HUDEP-2 (cell line): Measurements from ENCODE around the gene PLEKHG3.

Experiments used
- DNase-seq, 76 experiments: peaks; one replicate each; lab custom pipeline; 2025; ENCODE audit not compliant: unreplicated experiment in 76 of 76; lab: John Stamatoyannopoulos, UW

PLEKHG3 gene

GRCh38 chr14:64725261-64725815 is 21.1 kb downstream of the PLEKHG3 start:
- DNase-seq = no peak

GRCh38 chr14:64725879-64726584 is 21.8 kb downstream of the PLEKHG3 start:
- DNase-seq = no peak

DNA sequence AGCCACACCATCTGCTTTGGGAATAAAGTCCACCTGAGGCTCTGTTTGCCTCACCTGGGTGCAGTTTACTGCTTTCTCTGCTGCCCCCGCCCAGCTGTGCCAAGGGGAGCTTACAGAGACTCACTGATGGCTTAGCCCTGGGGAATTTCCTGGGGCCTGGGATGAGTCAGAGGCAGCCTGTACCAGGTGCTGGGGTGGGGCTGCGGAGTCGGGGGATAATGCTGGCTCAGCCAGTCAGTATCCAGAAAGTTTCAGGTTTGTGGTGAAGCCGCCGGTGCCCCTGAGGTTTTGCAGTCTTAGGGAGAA is 22.3 kb downstream of the PLEKHG3 start:
- DNase-seq = no peak

GRCh38 chr14:64727551-64728071 is 23.4 kb downstream of the PLEKHG3 start:
- DNase-seq = no peak

- no peak for DNase-seq
These were observed 23.9 kb downstream of the PLEKHG3 start for GRCh38 chr14:64728106-64728505.

- no peak for DNase-seq
These were observed 24.6 kb downstream of the PLEKHG3 start for GRCh38 chr14:64728856-64729255.

- DNase-seq = no peak
These were observed 25.3 kb downstream of the PLEKHG3 start for GRCh38 chr14:64729386-64730060.

GRCh38 chr14:64730061-64730440 is 25.8 kb downstream of the PLEKHG3 start:
- DNase-seq = no peak

DNA sequence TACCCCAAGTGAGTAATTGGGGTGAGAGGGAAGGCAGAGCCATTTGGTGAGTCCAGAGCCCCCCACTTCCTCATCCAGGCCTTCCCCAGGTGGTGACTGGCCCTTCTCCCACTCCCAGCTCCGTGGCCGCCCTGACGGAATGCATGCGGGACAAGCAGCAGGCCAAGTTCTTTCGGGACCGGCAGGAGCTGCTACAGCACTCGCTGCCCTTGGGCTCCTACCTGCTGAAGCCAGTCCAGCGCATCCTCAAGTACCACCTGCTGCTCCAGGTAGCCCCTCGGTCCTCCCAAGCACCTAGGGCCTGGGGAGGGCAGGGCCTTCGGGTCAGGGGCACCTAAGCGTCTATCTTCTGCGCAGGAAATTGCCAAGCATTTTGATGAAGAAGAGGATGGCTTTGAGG is 26.5 kb downstream of the PLEKHG3 start:
- no peak for DNase-seq

DNA sequence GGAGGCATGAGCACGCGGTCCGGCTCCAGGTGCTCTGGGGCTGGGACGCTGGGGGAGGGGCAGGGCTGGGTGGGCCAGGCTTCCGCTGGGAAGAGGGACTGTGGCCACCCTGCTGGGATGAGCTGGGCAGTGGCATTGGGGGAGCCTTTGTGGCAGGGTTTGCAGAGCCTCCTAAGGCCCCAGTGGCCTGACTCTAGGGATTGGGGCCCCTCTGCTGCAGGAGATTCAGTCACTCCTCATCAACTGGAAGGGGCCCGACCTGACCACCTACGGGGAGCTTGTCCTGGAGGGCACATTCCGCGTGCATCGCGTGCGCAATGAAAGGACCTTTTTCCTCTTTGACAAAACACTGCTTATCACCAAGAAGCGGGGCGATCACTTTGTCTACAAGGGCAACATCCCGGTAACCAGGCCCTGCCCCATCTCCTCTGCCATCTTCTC is 26.9 kb downstream of the PLEKHG3 start:
- DNase-seq = no peak

DNA sequence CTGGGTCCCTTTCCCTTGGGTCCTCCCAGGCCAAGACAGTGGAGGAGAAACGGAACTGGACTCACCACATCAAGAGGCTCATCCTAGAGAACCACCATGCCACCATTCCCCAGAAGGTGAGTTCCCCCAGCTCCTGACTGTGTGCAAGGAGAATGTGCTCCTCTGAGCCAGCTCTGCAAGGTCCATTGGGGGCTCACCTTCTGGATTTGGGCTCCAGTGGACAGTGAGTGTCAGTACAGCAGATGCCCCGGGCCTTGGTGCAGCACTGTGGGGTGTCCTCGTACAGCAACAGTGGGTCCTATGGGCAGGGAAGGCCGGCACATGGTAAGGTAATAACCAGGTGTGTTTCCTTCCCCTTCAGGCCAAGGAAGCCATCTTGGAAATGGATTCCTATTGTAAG is 27.8 kb downstream of the PLEKHG3 start:
- no peak for DNase-seq

DNA sequence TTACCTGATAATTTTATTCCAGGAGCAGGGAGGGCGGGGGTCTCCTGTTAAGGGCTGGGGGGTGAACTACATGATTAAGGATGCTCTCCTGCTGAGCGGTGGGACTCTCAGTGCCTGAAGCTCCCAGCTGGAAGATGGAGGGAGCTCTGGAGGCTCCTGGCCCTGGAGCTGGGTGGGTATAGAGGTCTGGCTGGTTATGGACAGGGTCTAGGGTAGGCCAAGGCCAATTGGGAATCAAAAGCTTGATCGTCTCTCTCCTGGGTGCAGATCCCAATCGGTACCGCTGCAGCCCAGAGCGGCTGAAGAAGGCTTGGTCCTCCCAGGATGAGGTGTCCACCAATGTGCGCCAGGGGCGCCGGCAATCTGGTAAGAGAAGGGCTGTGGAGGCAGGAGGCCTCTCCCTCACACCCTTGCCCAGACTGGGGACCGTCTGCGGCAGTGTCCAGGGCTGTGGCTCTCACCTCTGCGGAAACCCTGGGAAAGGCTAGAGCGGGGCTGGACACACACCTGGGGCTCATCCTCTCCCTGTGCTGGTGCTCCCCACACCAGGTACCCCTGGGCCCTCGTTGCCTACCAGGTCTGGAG is 28.4 kb downstream of the PLEKHG3 start:
- no peak for DNase-seq

- no peak for DNase-seq
These were observed 29.1 kb downstream of the PLEKHG3 start for GRCh38 chr14:64733321-64733720.

- DNase-seq = no peak
These were observed 29.7 kb downstream of the PLEKHG3 start for GRCh38 chr14:64733899-64734298.

DNA sequence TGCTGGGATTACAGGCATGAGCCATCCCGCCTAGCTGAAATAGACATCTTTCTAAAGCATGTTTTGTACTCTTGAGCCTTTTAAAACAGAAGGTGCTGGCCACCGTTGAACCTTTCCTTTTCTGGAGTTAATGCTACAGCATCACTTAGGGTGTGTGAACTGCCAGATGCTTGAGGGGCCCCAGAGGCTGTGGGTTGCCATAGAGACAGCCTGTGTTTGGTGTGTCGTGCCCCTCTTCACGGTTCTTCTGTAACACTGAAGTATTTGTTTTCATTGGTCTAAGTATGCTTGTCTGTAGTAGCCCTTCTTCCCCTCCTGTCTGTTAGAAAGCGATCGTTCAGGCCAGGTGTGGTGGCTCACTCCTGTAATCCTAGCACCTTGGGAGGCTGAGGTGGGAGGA is 30.8 kb downstream of the PLEKHG3 start:
- no peak for DNase-seq

- DNase-seq = no peak
These were observed 32.3 kb downstream of the PLEKHG3 start for GRCh38 chr14:64736271-64737169.

GRCh38 chr14:64737391-64738280 is 33.4 kb downstream of the PLEKHG3 start:
- no peak for DNase-seq

DNA sequence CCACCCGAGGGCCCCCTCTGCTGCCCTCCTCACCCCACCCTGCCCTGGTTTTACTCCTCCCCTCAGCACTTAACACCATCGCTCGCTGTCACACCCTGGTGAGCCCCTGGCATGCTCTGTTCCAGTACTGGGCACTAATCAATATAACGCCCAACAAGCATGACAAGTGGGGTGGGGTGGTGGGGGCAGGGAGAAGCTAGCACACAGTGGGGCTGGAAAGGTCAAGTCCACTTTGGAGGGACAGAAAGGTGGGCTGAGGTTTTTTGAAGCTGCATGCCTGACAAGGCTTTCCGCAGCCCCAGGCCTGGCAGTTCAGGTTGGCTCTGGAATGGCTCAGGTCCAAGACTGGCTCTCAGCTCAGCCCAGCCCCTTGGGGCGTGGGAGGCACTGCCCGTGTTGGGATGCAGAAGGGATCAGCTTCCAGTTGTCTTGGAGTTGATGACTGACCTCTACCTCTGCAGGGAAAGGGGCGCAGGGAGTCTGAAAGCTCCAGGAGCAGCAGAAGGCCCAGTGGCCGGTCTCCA is 34.1 kb downstream of the PLEKHG3 start:
- DNase-seq = no peak

DNA sequence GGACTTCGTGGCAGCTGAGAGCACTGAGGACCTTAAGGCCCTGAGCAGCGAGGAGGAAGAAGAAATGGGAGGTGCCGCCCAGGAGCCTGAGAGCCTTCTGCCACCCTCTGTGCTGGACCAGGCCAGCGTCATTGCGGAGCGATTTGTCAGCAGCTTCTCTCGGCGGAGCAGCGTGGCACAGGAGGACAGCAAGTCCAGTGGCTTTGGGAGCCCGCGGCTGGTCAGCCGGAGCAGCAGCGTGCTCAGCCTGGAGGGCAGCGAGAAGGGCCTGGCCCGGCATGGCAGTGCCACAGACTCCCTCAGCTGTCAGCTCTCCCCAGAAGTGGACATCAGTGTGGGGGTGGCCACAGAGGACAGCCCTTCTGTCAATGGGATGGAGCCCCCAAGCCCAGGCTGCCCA is 37.0 kb downstream of the PLEKHG3 start:
- no peak for DNase-seq
